Fibroblast of villous mesenchyme (primary cell): ENCODE measurements around the gene DAPK2. TPM values are rescaled to one million over a fixed set of nuclear protein-coding genes. Genes with fewer than 3 reads are reported as not detected.

Source experiments
- DNase-seq: peaks from one replicate; pipeline ENCODE4 v3.0.0-alpha.2; 2010; ENCODE audit warnings: low read depth
- H3K4me3 ChIP-seq: 2 replicates; pipeline ENCODE4 v1.5.1; 2011; ENCODE audit warnings: low read depth, mild to moderate bottlenecking, low read length
- CTCF ChIP-seq: IDR thresholded peaks from 2 replicates; pipeline ENCODE4 v1.5.1; 2012; ENCODE audit warnings: low read depth, mild to moderate bottlenecking, low read length; ENCODE audit not compliant: insufficient read depth
- total RNA-seq: library from RNA; depleted of rRNA; stranded (reverse); fragments of >200 nt; gene quantifications from 2 replicates; pipeline ENCODE4 v1.2.3, GENCODE V29; 2012

The DAPK2 gene
- total RNA-seq, 1 donor, result 8.2 TPM

GRCh38 chr15:63990454-63990853, 55.8 kb downstream of the DAPK2 start:
- no peak for TF ChIP-seq CTCF
- DNase-seq, result no peak
- no peak overlapping the region for H3K4me3 ChIP-seq

- no peak for DNase-seq
- no peak for TF ChIP-seq CTCF
- no peak overlapping the region for H3K4me3 ChIP-seq
Observed at GRCh38 chr15:63987796-63988378, 58.4 kb downstream of the DAPK2 start.

GRCh38 chr15:63986751-63987341, 59.4 kb downstream of the DAPK2 start:
- no peak for TF ChIP-seq CTCF
- no peak for DNase-seq
- no peak overlapping the region for H3K4me3 ChIP-seq

- no peak for DNase-seq
- no peak overlapping the region for H3K4me3 ChIP-seq
- TF ChIP-seq CTCF, result no peak
Observed at GRCh38 chr15:63986185-63986680, 60.1 kb downstream of the DAPK2 start.

- DNase-seq, result no peak
Observed at GRCh38 chr15:63985221-63986184, 60.8 kb downstream of the DAPK2 start.

GRCh38 chr15:63984331-63984730, 62.0 kb downstream of the DAPK2 start:
- no peak overlapping the region for H3K4me3 ChIP-seq
- no peak for TF ChIP-seq CTCF
- no peak for DNase-seq

More at GRCh38 chr15:63985221-63986184, 60.8 kb downstream of the DAPK2 start:
- TF ChIP-seq CTCF, result no peak
- H3K4me3 ChIP-seq, result no peak overlapping the region
